HL-60 (cell line): ENCODE results near the gene CLSTN2.

Source experiments
- DNase-seq, 2 experiments: peaks; one replicate each; pipeline ENCODE4 v3.0.0-alpha.2; 2010 to 2020; ENCODE audit warnings: low read depth in 1 of 2, low spot score in 1 of 2
- H3K27ac ChIP-seq: fragments of 250-450 bp; sonication (Bioruptor Pico); replicated peaks from 2 replicates; pipeline ENCODE4 v1.5.1; 2020; ENCODE audit warnings: mild to moderate bottlenecking, moderate library complexity
- H3K27me3 ChIP-seq: fragments of 250-450 bp; sonication (Bioruptor Pico); 2 replicates; pipeline ENCODE4 v1.5.1; 2021; ENCODE audit warnings: mild to moderate bottlenecking, moderate library complexity; ENCODE audit not compliant: insufficient read depth, poor library complexity, severe bottlenecking
- H3K4me3 ChIP-seq: replicated peaks from 2 replicates; pipeline ENCODE4 v1.5.1; 2011; ENCODE audit warnings: mild to moderate bottlenecking, control low read depth, low read length; ENCODE audit not compliant: insufficient read depth
- GABPA ChIP-seq: IDR thresholded peaks from 2 replicates; pipeline ENCODE4 v1.6.1; 2012; ENCODE audit warnings: low read depth
- POLR2AphosphoS5 ChIP-seq: IDR thresholded peaks from 2 replicates; pipeline ENCODE4 v1.6.1; 2012; ENCODE audit warnings: low read depth
- SPI1 ChIP-seq: IDR thresholded peaks from 2 replicates; pipeline ENCODE4 v1.6.1; 2012; ENCODE audit warnings: low read depth, mild to moderate bottlenecking, borderline replicate concordance
- TF ChIP-seq, protein P1 (sequence below): IDR thresholded peaks from 2 replicates; pipeline ENCODE4 v1.6.1; 2012; ENCODE audit warnings: low read depth; ENCODE audit not compliant: insufficient replicate concordance
- TF ChIP-seq, protein P2 (sequence below): IDR thresholded peaks from one replicate; pipeline ENCODE4 v1.5.1; 2011; ENCODE audit warnings: low read length, control low read depth, inconsistent platforms; ENCODE audit not compliant: insufficient read depth

The CLSTN2 gene

DNA sequence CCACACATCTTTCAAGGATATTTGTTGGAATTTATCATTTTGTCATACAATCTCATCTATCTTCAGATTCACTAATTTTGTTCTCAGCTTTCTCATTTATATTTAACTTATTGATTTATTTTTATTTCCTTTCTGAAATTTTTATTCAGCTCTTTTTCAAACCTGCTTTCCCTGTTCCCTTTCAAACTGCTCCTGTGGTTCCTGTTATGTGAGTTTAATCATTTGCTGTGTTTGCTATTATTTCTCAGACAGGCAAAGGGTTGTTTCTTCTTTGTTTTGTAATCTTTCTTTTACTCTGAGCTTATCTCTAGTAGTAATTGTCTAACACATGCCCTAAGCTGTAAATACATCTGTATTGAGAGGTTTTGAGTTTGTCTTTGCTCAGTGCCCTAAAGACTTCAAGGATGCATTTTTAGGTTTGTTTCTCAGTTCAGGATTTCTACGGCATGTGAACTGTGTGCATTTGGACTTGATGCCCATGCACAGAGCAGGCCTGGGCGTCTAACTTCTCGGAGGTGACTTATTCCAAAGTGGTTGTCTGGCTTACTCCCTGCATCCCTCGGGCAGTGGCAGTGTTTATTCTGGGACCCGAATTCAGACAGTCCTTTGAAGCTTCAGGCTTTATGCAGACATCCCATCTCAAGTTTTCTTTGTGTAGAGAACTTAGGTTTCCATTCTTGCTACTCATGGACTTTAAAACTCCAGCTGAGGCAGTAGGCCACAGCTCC is 587.8 kb downstream of the CLSTN2 start:
- TF ChIP-seq, protein P1, sequence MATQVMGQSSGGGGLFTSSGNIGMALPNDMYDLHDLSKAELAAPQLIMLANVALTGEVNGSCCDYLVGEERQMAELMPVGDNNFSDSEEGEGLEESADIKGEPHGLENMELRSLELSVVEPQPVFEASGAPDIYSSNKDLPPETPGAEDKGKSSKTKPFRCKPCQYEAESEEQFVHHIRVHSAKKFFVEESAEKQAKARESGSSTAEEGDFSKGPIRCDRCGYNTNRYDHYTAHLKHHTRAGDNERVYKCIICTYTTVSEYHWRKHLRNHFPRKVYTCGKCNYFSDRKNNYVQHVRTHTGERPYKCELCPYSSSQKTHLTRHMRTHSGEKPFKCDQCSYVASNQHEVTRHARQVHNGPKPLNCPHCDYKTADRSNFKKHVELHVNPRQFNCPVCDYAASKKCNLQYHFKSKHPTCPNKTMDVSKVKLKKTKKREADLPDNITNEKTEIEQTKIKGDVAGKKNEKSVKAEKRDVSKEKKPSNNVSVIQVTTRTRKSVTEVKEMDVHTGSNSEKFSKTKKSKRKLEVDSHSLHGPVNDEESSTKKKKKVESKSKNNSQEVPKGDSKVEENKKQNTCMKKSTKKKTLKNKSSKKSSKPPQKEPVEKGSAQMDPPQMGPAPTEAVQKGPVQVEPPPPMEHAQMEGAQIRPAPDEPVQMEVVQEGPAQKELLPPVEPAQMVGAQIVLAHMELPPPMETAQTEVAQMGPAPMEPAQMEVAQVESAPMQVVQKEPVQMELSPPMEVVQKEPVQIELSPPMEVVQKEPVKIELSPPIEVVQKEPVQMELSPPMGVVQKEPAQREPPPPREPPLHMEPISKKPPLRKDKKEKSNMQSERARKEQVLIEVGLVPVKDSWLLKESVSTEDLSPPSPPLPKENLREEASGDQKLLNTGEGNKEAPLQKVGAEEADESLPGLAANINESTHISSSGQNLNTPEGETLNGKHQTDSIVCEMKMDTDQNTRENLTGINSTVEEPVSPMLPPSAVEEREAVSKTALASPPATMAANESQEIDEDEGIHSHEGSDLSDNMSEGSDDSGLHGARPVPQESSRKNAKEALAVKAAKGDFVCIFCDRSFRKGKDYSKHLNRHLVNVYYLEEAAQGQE: no peak
- TF ChIP-seq SPI1 (no peak), GABPA (no peak), POLR2AphosphoS5 (no peak)
- TF ChIP-seq, protein P2, sequence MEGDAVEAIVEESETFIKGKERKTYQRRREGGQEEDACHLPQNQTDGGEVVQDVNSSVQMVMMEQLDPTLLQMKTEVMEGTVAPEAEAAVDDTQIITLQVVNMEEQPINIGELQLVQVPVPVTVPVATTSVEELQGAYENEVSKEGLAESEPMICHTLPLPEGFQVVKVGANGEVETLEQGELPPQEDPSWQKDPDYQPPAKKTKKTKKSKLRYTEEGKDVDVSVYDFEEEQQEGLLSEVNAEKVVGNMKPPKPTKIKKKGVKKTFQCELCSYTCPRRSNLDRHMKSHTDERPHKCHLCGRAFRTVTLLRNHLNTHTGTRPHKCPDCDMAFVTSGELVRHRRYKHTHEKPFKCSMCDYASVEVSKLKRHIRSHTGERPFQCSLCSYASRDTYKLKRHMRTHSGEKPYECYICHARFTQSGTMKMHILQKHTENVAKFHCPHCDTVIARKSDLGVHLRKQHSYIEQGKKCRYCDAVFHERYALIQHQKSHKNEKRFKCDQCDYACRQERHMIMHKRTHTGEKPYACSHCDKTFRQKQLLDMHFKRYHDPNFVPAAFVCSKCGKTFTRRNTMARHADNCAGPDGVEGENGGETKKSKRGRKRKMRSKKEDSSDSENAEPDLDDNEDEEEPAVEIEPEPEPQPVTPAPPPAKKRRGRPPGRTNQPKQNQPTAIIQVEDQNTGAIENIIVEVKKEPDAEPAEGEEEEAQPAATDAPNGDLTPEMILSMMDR: no peak
- DNase-seq: no peak
- no peak overlapping the region for H3K4me3 ChIP-seq
- H3K27ac ChIP-seq: no peak overlapping the region
- peaks cover 6% of the 10 kb centered on the region for H3K27me3 ChIP-seq

DNA sequence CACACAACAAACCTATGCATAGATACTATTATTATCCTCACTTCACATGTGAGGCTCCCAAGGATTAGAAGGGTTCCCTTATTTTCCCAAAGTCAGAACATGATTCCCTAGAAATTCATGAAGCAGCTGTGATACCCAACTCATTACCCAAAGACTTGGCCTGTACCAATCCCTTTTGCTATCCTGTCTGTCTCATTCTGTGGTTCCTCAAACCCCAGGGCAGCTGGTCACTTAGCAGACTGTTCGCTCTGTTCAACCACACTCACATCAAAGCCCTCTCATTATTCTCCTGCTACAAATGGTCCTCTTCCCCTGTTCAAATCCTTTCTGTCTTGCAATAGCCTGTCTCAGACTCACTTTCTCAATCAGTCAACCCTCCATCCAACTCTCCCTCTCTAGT is 588.6 kb downstream of the CLSTN2 start:
- no peak overlapping the region for H3K27ac ChIP-seq
- TF ChIP-seq GABPA: no peak
- no peak for TF ChIP-seq POLR2AphosphoS5
- TF ChIP-seq SPI1: no peak
- TF ChIP-seq, protein P1: no peak
- TF ChIP-seq, protein P2: no peak
- peaks cover 6% of the 10 kb centered on the region for H3K27me3 ChIP-seq
- no peak overlapping the region for H3K4me3 ChIP-seq
- no peak for DNase-seq

DNA sequence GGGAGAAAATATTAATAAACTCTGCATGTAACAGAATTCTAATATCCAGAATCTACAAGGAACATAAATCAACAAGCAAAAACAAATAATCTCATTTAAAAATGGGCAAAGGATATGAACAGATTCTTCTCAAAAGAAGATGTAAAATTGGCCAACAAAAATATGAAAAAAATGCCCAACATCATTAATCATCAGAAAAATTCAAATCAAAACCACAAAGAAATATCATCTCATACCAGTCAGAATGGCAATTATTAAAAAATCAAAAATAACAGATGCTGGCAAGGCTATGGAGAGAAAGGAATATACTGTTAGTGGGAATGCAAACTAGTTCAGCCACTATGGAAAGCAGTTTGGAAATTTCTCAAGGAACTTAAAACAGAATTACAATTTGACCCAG is 592.2 kb downstream of the CLSTN2 start:
- H3K4me3 ChIP-seq: no peak overlapping the region
- H3K27ac ChIP-seq: no peak overlapping the region
- no peak for DNase-seq
- TF ChIP-seq SPI1 (no peak), GABPA (no peak), POLR2AphosphoS5 (no peak)
- TF ChIP-seq, protein P2: no peak
- TF ChIP-seq, protein P1: no peak
- H3K27me3 ChIP-seq: peaks cover 6% of the 10 kb centered on the region
